GM12865 (cell line): ENCODE results near the gene S100P.

ENCODE experiments used
- DNase-seq: peaks from one replicate; pipeline ENCODE4 v3.0.0; 2010; ENCODE audit warnings: low read depth
- H3K4me3 ChIP-seq: 2 replicates; pipeline ENCODE4 v1.5.1; 2011; ENCODE audit warnings: mild to moderate bottlenecking, low read depth, low read length, control low read depth
- CTCF ChIP-seq: IDR thresholded peaks from 2 replicates; pipeline ENCODE4 v1.5.1; 2011; ENCODE audit warnings: low read length, control low read depth, low read depth, inconsistent platforms; ENCODE audit not compliant: insufficient read depth; ENCODE audit errors: missing control alignments

S100P gene

GRCh38 chr4:6709230-6710114, 15.8 kb downstream of the S100P start, which contains the start of gene MRFAP1L1:
TSS of gene MRFAP1L1 (minus strand) at chr4:6709865. CDS start at chr4:6709629, 236 bp downstream.
- DNase-seq, result peak; percentile 99
- no peak for TF ChIP-seq CTCF

DNA sequence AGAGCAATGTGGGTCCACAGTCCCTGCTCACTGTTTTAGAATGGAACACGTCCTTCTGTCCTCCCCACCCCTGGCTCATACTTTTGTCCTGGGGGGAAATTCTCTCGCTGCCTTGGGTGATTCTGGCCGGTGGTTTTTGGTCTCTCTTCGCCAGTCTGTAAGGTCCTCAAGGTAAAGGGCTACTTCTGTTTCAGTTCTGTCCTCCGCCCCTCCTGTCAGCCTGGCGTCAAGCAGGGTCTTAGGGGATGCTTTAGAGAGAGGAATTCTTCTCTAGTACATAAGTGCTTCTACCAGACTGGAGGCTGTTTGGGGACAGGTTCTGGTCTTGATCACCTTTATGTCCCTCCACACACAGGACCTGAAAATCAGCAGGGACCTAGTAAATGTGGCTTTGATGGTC, 16.6 kb downstream of the S100P start:
- no peak for DNase-seq
- peak overlapping the region; percentile 83 for H3K4me3 ChIP-seq
- no peak for TF ChIP-seq CTCF

More at GRCh38 chr4:6709230-6710114, 15.8 kb downstream of the S100P start, which contains the start of gene MRFAP1L1:
- H3K4me3 ChIP-seq, result peak within 1 kb of the TSS; percentile 83

- TF ChIP-seq CTCF, result no peak
These were observed 17.3 kb downstream of the S100P start for GRCh38 chr4:6710996-6711395.

GRCh38 chr4:6714954-6715353, 21.3 kb downstream of the S100P start:
- TF ChIP-seq CTCF, result no peak
- no peak for DNase-seq
- H3K4me3 ChIP-seq, result no peak overlapping the region

More at GRCh38 chr4:6710996-6711395, 17.3 kb downstream of the S100P start:
- H3K4me3 ChIP-seq, result no peak overlapping the region
- DNase-seq, result no peak

DNA sequence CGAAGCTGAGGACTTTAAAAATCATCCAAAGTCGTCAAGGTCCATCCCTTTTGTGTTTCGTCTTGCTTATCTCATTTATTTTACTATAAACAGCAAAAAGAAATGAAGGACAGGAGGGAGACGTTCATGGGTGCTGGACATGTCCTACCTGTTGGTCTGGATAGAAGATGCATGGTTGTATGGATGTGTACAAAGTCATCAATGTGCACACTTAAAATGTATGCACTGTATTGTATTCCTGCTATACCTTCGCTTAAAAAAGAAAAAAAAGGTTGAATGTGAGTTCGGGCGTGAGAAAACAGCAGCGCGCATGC, 22.0 kb downstream of the S100P start:
- H3K4me3 ChIP-seq, result peak overlapping the region; percentile 51
- no peak for DNase-seq
- TF ChIP-seq CTCF, result no peak

- peak; percentile 98 for DNase-seq
- no peak for TF ChIP-seq CTCF
- H3K4me3 ChIP-seq, result peak within 1 kb of the TSS; percentile 66
These were observed 22.6 kb downstream of the S100P start, which contains the start of gene BLOC1S4 for GRCh38 chr4:6716018-6716911. TSS of gene BLOC1S4 (plus strand) at chr4:6716174. CDS start at chr4:6716210, 36 bp downstream.
